ENCODE measurements around the gene TACC3.

Gene TACC3

GRCh38 chr4:1762264-1763010 lies 41.1 kb downstream of the TACC3 start:
- DNase-seq = no peak

GRCh38 chr4:1763070-1763549 lies 41.8 kb downstream of the TACC3 start:
- DNase-seq = no peak

- DNase-seq = no peak
Measured at GRCh38 chr4:1763550-1764080, 42.3 kb downstream of the TACC3 start.

- no peak for DNase-seq
Measured at GRCh38 chr4:1764670-1765069, 43.3 kb downstream of the TACC3 start.

- DNase-seq = no peak
Measured at GRCh38 chr4:1765409-1766072, 44.2 kb downstream of the TACC3 start.

- no peak for DNase-seq
Measured at GRCh38 chr4:1766106-1767060, 45.1 kb downstream of the TACC3 start.

GRCh38 chr4:1767061-1767769 lies 45.9 kb downstream of the TACC3 start:
- DNase-seq = no peak

- no peak for DNase-seq
Measured at GRCh38 chr4:1767770-1768366, 46.5 kb downstream of the TACC3 start.

- DNase-seq = no peak
Measured at GRCh38 chr4:1768367-1769034, 47.2 kb downstream of the TACC3 start.

GRCh38 chr4:1769692-1770091 lies 48.4 kb downstream of the TACC3 start:
- DNase-seq = no peak

GRCh38 chr4:1770245-1770644 lies 48.9 kb downstream of the TACC3 start:
- DNase-seq = no peak

- no peak for DNase-seq
Measured at GRCh38 chr4:1770791-1771231, 49.5 kb downstream of the TACC3 start.

- DNase-seq = no peak
Measured at GRCh38 chr4:1771555-1772305, 50.4 kb downstream of the TACC3 start.

GRCh38 chr4:1772853-1773538 lies 51.7 kb downstream of the TACC3 start:
- DNase-seq = no peak

- no peak for DNase-seq
Measured at GRCh38 chr4:1773754-1774153, 52.4 kb downstream of the TACC3 start.

- no peak for DNase-seq
Measured at GRCh38 chr4:1775731-1776500, 54.6 kb downstream of the TACC3 start.

GRCh38 chr4:1776521-1777161 lies 55.3 kb downstream of the TACC3 start:
- no peak for DNase-seq

GRCh38 chr4:1777822-1778641 lies 56.7 kb downstream of the TACC3 start:
- no peak for DNase-seq

Data from bone marrow (tissue), 2 donors.